Measurements from ENCODE around the gene PPT2.
A peak's percentile ranks its signal among the peaks of the same experiment; 100 is the strongest.
"Not testable (repeated sequence)": the region's sequence is repeated elsewhere in the genome, so short reads cannot be mapped to it uniquely, and the experiment has no call there.

PPT2 gene

DNA sequence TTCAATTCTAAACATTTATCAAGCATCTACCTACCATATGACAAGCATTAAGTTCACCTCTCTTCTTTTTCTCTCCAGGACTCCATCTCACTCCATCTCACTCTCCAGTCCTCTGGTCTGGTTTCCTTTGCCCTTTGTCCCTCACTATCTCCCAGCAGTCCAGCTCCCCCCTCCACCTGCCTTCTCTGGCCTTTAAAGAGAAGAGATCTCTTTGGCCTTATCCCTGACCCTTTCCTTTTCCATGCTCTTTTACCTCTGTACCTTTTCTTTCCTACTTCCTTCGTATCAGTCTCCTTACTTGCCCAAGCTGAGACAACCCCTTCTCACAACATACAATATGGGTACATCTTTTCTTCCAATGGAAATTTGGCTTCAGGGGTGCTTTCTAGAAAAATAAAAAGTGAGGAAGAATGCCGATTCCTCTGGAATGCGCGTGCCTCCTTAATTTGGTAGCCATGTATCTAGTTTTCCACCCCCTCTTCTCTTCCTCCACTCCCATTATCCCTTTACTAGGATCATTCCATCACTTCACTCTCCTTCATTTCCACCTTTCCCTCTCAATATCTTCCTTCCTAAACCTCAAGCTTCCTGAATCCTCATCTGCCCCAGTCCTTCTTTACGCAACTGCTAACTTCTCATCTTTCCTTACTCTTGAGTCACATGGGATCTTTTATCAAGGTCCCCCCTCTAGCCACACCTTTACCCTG, 22.7 kb downstream of the PPT2 start:
- no peak for DNase-seq (ENCODE audit: low read depth in 2 of 2)

DNA sequence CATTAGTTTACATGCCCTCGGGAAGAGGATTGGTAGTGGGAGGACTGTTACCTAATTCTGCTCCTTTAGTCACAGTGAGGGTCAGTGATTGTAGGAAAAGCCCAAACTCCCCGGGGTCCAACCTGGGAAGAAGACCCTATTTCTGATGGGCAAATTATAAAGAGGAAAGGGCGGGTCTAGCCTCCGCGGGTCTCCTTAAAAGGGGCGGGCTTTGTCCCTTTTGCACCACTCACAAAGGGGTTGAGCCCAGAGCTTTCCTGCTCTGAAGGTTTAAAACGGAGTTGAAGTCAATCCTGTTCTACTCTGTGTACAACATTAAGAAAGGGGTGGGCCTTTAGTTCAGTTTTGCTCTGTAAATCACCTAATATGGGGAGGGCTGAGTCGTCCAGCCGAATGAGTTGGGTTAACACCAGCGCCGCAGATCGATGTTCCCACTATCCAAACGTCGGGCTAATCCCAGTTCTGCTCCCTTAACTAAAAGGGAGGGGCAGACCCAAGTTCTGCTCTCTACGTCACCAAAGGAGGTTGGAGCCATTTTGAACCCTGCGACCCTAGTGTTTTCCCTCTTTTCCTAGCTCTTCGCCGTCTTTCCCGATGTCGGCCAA, 23.3 kb downstream of the PPT2 start:
- no peak for DNase-seq (ENCODE audit: low read depth in 2 of 2)

DNA sequence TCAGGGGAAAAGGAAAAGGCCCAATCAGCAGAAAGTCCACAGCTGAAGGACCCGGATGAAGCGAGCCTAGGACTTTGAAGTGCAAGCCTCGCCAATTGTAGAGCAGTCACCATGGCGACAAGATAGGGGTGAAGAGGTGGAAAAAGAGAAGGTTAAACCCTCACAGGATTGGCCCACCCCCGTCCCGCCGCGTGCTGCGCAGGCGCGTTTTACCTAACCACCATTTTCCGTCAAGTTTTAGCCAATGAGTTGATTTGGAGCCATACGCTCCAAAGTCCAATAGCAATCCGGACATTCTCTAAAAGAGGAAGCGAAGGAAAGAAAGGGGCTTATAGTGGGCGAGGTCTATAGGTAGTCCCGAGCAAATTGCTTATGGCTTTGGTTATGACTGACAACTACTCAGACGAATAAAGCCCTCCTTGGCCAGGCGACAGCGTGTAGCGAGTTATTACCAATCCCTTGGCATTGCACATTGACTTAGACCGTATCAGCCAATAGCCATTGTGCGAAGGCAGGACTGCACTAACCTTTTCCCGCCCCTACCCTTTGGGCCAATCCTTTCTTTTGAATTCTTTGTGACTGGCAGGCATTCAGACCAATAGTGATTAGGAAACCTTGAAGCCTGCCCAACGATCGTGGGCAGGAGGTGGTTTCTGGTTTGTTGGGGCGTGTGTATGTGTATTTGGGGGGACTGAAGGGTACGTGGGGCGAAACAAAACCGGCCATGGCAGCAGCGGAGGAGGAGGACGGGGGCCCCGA, 24.0 kb downstream of the PPT2 start, which contains the start of gene RNF5:
TSS of gene RNF5 (plus strand) at position 618 of the 759 bp plus-strand sequence. CDS start at position 725, 107 bp downstream.
- peak; percentile 100 for DNase-seq (ENCODE audit: low read depth in 2 of 2)

DNA sequence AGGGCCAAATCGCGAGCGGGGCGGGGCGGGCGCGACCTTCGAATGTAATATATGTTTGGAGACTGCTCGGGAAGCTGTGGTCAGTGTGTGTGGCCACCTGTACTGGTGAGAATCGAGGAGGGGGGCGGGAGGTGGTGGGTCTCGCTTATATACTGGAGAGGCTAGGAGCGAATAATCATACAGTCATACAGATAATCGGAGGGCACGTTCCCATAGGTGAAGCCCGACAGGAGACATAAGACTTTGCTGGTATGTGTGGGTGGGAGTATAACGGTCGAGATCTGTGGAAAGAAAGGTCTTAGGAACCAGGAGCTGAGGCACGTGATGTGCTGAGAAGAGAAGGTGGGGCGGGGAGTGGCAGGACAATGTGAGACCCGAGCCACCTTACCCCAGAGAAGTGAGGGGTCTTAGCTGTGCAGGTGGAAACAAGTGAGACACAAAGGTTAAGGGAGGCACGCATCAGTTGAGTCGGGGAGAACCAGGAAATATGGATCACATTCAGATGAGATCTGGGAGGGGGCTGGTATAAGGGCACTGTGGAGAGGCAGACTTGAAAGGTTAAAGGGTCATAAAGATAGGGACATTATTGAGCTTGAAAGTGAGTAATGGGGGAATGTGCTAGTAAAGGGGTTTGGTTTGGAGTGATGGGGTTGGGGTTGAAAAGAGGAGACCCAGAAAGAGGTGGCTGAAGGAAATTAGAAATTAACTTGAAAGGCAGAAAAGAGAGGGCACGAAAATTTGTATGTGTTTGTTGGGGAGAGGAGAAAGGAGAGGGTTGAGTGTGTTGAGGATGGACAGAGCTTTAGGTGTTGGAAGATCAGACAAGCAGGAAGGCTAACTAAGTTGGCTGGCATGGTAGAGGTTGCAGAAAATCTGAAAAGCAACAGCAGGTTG, 24.9 kb downstream of the PPT2 start:
- no peak for DNase-seq (ENCODE audit: low read depth in 2 of 2)

DNA sequence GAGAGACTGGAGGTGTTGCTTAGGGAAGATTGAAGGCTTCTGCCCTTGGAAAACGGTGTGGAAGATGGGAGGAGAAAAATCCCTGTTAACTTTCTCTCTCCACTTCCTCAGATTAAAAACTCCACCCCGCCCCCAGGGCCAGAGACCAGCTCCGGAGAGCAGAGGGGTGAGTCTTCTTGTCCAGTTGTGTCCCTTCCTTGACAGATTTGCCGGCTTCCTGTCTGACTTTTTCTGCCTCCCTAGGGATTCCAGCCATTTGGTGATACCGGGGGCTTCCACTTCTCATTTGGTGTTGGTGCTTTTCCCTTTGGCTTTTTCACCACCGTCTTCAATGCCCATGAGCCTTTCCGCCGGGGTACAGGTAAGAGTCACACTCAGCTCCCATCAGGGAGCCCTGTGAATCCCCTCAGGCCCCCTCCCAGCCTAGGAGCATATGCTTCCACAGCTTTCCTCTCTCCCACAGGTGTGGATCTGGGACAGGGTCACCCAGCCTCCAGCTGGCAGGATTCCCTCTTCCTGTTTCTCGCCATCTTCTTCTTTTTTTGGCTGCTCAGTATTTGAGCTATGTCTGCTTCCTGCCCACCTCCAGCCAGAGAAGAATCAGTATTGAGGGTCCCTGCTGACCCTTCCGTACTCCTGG, 25.9 kb downstream of the PPT2 start:
- no peak for DNase-seq (ENCODE audit: low read depth in 2 of 2)

DNA sequence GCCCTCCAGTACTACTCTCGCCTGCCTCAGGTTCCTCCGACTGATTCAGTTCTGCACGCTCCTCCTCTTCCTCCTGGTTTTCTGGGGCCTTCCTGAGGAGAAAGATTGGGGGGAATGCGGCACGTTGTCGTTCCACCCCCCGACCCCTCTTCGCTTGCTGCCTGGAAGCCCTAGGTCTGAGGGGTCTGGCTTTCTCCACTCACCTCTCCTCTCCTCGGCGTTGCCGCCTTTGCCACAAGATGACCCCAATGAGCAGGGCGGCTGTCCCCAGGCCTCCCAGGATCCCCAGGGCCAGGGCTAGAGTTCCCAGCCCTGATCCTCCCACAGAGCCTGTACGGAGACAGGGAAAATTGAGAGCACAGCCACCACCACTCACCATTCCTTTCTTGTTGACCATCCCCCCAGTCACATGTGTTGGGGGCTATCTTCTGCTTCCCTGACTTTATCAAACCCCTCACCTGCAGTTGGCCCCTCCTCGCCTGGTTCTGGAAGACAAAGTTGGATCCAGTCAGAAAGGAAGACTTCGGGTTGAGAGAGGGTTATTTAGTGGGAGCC, 27.3 kb downstream of the PPT2 start:
- no peak for DNase-seq (ENCODE audit: low read depth in 2 of 2)

DNA sequence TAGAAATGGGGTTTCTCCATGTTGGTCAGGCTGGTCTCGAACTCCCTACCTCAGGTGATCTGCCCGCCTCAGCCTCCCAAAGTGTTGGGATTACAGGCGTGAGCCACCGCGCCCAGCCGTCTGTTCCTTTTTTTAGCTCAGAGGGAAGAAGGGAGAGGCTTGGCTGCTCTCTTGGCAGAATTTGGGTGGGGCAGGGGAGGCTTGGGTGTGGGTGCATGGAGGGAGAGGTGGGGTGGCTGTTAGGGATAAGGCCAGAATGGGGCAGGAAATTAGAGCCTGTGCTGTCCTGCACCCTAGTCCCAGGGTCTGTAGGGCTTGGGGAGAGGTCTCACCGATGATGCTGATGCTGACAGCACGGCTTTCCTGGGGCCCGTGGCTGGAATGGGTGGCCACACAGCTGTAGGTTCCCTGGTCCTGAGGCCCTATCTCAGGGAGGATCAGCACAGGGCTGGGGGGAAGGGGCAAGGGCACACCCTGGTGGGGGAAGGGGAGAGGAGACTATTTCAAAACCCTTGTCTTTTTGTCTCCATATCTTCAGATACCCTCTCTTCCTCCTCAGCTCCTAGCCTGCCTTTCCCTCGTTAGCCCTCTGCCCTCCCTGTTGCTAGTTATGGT, 28.1 kb downstream of the PPT2 start:
- DNase-seq (ENCODE audit: low read depth in 2 of 2) = no peak

DNA sequence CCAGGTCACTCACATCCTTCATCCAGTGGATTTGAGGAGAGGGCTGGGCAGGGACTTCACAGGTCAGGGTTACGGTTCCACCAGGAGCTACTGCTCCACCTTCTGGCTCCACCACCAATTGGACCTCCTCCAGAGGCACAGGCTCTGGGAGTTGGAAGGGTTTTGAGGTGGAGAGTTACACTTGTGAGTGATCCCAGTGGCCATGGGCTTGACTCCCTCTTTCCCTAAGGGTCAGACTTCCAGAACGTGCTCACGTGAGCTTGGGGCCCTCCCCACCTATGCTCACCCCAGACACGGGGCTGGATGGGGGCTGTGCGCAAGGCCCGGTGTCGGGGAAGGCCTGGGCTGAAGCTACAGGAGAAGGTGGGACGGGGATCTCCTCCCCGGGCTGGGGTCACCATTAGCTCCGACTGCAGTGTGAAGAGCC, 28.6 kb downstream of the PPT2 start:
- DNase-seq (ENCODE audit: low read depth in 2 of 2) = no peak

DNA sequence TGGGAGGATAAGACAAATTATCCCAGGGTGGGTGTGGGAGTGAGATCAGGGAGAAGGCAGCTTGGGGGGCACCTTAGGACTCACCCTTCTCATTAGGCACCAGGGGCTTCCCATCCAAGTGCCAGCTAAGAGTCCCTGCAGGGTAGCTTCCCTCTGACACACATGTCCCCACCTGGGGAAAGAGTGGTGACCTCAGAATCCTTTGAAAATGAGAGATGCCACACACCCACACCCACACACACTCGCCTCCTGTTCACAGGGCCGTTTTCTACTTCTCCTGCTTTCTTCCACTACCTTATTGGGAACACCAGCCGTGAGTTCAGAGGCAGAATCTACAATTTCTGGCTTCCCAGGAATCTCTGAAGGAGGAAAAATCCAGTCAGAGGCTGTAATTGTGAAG, 29.1 kb downstream of the PPT2 start:
- no peak for DNase-seq (ENCODE audit: low read depth in 2 of 2)

DNA sequence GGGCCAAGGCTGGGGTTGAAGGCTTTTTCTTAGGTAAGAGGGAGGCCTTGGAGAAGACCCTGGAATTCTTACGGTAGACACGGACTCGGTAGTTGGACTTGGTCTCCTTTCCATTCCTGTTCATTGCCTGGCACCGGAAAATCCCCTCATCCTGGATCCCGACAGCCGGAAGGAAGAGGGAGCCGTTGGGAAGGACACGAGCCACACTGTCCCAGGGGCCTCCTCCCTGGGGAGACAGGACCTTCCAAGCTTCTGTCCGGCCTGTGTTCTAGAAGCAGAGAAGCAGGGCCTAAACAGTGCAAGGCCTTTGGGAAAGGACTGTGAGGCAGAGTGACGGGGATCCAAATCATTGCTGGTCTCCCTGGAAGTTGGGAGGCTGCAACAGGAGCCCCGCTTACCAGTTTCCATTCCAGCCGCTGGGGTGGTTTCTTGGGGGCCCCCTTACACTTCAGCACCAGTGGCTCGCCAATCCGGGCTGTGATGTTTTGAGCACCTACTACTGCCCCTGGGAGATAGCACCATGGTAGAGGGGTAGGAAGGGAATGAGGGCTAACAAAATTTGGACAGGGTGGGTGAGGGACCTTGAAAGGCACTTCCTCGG, 29.6 kb downstream of the PPT2 start:
- DNase-seq (ENCODE audit: low read depth in 2 of 2) = no peak

DNA sequence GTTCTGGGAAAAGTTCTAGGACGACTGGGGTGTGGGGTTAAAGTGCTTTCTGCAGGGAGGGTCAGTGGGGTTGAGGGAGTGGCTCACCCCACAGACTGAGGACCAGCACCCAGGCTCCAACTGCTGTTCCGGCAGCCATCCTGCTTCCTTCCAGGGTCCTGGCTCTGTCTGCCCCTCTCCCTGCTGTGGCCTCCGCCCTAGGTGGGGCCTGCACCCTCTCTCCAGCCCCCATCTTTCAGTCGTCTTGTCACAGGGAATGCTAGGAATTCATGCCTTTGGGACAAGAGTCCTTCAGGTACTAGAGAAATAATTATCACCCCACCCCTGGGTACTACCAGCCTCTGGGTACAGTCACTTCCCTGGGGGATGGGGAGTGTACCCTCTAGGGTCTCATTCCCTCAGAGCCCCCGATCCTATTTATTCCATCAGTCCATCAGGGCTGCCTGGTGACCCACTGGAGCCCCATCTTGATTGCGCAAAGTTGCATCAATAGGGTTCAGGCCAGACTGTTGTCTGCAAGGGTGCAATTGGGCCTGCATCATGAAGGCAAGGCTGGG, 30.2 kb downstream of the PPT2 start, which contains the start of gene AGER:
TSS of gene AGER (minus strand) at position 170 of the 557 bp plus-strand sequence. CDS start at position 139, 31 bp downstream.
- DNase-seq (ENCODE audit: low read depth in 2 of 2) = no peak

DNA sequence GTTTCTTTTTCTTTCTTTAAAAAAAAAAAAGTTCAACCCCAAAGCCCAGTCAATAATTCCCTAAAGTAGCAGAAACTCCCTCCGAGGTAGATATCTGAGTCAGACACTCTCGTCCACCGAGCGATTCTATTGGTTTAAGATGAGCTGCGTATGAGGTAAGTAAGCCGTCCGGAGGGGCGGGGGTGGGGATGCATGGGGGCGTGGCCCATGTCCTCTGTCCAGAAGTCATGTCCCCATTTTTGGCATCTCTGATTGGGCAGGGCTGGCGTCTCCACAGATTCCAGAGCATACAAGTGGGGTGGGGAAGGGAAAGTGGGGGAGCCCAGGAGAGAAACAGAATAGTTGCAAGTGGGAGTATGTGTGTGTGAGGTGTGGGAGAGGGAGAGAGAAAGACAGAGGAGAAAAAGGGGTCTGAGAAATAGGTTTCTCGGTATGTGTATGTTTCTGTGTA, 31.8 kb downstream of the PPT2 start:
- peak; percentile 51 to 55 for DNase-seq (ENCODE audit: low read depth in 2 of 2)

DNA sequence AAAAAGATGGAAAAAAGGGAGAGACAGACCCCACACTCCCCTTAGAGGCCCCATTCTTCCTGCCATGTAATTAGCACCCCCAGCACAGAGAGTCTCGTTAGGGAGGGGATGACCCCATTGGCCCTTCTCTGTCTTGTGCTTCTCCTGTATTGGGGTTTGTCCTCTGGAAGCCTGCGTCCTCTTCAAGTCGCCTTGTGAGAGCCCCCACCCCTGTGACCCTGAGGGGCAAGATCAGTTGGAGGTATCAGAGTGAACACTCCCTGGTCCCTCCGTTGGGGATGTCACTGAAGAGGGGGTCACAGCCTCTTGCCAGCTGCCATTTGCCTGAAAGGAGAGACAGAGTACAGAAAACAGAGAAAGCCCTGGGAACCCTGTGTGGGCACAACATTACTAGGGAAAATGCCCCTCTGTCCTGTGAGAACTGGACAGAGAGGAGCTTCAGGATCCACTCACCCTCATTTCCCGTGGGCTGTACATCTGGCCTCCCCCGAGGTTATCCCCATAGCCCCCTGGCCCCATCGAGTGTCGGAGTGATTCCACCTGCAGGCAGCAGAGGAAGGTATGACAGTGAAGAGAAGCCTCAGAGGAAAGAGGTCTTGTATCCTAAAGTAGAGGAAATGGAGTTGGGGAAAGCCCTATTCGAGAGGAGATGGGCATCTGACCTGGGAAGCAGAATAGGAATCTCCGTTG, 32.4 kb downstream of the PPT2 start:
- not testable (repeated sequence) for DNase-seq (ENCODE audit: low read depth in 2 of 2)

DNA sequence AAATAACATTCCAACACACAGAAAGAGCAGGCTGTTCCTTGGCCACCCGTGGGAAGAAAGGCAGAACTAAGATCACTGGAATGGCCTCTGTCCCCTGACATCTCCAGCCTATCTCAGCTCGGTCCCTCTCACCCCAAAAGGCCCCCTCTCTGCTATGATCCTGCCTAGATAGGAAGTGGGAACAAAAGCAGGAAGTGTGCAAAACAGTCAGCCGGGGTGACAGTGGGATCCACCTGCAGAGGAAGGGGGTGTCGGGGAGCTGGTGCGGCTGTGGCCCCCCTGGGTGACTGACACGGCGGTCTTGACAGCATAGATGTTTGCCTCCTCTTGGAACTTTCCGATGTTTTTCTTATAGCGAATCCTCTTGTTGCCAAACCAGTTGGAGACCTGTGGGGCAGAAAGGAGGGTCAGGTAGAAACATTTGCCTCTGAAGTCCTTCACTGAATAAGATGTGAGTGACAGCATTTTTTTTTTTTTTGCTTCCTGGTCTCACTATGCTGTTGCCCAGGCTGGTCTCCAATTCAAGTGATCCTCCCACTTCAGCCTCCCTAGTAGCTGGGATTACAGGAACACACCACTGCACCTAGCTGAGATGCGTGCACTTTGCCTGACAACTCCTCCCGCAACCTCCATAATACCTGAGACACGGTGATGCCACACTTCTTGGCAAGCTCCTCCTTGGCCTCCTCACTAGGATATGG, 33.2 kb downstream of the PPT2 start:
- no peak for DNase-seq (ENCODE audit: low read depth in 2 of 2)

DNA sequence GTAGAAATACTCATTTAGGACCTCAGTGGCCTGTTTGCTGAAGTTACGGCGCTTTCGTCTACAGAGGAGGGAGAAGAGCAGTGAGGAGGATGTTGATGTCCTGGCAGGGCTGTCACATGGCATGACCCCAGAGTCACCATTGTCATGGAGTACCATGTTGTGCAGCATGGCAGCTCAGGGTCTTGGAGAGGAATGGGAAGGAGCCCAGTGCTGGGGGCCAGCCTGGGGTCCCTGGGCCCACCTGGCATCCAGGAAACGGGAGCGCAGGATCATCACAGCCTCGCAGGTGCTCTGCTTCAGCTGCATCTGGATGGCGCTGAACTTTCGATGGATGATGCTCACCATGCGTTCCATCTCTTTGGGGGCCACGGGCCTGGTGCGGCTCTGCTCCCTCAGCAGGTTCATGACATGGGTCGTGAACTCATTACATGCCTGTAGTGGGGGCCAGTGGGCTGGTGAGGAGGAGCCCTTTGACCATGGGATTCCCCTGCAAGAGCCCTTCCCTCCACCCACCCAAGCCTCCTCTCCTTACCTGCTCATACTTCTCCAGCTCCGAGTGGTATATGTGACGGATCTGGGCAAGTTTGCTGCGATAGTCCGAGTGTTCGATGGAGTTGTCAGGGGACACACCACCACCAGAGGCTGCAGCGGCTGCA, 33.9 kb downstream of the PPT2 start:
- not testable (repeated sequence) for DNase-seq (ENCODE audit: low read depth in 2 of 2)

DNA sequence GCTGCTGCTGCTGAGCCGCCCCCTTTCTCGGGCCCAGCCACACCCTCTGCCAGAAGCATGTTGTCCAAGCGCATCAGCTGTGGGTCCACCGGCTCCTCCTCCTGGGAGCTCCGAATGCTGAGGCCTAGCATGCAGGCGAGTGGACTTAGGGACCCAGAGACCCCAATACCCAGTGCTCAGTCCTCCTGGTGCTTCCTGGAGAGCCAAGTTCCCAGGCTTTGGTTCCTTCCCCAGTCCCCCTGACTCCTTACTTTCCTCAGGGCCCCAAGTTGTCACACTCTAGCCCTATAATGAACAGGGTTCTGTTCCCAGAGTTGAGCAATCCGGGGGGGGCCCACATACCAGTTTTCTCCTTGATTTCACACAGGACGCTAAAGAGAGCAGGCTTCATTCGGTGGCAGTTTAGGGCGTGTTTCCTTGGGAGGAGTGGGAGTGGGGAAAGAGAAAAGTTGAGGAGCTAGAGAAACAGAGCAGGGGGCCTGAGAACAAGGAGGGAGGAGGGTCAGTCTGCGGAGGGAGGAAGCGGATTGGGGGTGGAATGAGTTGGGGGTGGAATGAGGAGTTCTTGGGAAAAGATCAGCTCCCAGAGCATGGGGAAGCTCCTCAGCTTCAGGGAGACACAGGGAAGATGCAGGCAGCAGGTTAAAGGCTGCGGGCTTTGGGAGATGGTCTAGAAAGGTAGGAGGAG, 34.6 kb downstream of the PPT2 start:
- no peak for DNase-seq (ENCODE audit: low read depth in 2 of 2)

DNA sequence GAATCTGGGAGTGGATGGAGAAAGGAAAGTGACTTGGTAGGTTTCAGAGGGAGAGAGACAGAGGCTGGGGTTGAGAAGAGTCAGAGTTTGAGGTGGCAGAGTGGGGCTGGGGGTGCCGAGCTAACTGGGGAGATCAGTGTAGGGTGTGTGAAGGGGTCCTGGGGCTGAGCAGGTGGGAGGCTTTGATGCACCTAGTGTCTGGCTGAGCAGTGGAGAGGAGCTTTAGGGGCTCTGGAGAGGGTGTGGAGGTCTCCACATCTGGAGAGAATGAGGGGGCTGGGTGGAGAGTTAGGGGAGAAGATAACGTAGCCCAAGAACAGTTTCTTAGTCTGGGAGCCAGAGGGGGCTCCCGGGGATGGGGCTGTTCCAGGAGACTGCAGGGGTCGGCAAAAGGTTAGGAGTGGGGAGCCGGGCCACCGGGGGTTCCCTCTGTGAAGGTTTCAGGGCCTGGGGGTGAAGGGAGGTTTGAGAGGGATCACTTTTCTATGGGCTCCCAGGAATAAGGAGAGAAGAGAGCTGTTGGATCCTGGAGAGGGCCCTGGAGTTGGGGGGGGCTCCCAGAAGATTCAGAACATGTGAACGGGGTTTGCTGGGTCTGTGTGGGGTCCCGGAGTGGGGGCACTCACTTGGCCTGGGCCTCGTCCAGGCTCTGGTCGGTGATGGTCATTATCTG, 35.3 kb downstream of the PPT2 start:
- DNase-seq (ENCODE audit: low read depth in 2 of 2) = no peak
